PC-3 (cell line): ENCODE results near the gene TAP1.

Source experiments
- CTCF ChIP-seq: fragments of 300-600 bp; sonication (generic); conservative IDR thresholded peaks from 2 replicates; pipeline ENCODE4 v1.5.1; 2017; ENCODE audit warnings: antibody characterized with exemption, low read depth, mild to moderate bottlenecking, low read length
- EZH2 ChIP-seq: fragments of 300-600 bp; sonication (generic); IDR thresholded peaks from one replicate; pipeline ENCODE4 v1.6.1; 2017; ENCODE audit warnings: antibody characterized with exemption, mild to moderate bottlenecking, low read length; ENCODE audit not compliant: unreplicated experiment

- no peak for TF ChIP-seq CTCF
- no peak for TF ChIP-seq EZH2
These were observed 21.0 kb downstream of the TAP1 start for GRCh38 chr6:32832535-32832934.
